Activated T-cell treated with anti-CD3 and anti-CD28 coated beads, Interleukin-2, amount 50 U/mL, for 48 hours (primary cell): ENCODE measurements around the gene ZNF644.
A peak's percentile ranks its signal among the peaks of the same experiment; 100 is the strongest.
"Not testable (repeated sequence)": the region's sequence is repeated elsewhere in the genome, so short reads cannot be mapped to it uniquely, and the experiment has no call there.

ENCODE experiments used
- DNase-seq, 2 experiments: peaks; one replicate each; pipeline ENCODE4 v3.0.0-alpha.2; 2020

Gene ZNF644

DNA sequence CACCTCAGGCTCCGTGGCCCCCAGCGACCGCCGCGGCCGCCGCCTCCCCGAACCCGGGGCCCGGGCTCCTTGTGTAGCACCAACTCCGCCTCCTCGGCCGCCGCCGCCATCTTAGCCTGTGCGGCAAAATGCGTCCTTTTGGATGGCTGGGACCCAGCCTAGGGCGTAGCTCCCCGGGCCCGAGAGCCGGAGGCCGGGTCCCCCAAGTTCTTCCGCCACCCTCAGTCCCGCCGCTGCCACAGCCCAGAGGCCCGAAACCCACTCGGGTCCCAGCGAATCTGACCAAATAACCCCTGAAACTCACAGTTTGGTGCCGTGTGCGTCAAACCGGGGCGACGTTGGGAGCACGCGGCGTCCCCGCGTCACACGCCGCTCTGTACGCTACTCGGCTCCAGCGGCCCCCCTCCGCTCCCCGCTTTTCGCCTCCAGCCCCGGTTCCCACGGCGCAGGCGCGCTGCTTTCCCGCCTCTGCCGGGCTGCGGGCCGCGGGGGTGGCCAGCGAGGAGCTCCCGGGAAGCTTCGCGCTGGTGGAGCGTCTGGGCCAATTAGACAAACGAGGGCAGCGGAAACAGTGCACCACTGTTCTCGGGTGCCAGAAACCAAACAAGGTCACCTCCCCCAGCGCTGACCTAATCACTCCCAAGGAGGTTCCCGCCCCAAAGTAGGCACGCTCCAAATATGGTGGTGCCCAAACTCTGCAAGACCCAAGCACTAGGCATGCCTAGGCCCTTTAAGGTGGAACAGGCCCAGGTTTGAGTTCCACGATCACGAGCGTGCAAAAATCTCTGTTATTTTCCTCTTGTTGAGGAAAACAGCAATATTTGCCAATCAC, at the start of gene ZNF644:
TSS of gene ZNF644 (minus strand) at position 350 of the 832 bp plus-strand sequence. CDS start 39,682 bp downstream, outside the sequence.
- peak; percentile 92 to 94 for DNase-seq

GRCh38 chr1:91070298-91070697, 48.5 kb upstream of the ZNF644 start:
- no peak for DNase-seq

- DNase-seq = no peak
These were observed 44.7 kb upstream of the ZNF644 start for GRCh38 chr1:91066538-91066937.

DNA sequence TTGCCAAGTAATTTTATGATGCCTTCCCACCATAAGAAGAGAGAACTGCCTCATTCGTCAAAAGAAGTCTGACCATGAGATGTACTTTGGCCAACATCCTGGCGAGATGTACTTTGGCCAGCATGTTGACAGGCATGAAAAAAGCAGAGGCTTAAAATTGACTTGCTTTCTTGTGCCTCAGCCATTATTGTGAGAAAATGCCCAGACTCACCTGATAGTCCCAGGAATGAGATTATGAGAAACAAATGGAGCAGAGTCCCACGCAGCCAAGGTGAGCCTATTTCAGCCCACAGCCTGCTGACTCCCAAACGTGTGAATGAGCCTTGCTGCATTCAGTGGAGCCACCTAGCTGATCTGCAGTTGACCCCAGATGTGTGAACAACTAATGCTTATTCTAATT, 43.5 kb upstream of the ZNF644 start:
- DNase-seq = no peak

GRCh38 chr1:91063403-91063802, 41.6 kb upstream of the ZNF644 start:
- DNase-seq = not testable (repeated sequence)

DNA sequence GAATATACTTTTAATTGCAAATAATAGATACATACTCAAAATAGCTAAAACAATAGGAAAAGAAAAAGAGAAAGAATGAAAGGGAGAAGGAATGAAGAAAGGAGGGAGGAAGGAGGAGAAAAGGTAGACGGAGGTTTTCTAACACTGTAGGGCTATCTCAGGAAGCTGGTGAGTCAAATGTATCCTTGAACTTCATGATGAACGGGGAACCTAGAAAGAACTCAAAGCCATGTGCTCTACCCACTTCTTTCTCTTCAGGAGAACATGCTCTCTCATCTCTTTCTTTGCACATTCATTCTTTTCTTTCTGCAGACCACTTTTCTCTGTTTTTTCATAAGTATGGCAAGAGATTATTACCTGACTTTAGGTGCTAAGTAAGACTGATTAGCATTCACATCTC, 37.3 kb upstream of the ZNF644 start:
- no peak for DNase-seq

- DNase-seq = no peak
These were observed 35.9 kb upstream of the ZNF644 start for GRCh38 chr1:91057784-91058183.

DNA sequence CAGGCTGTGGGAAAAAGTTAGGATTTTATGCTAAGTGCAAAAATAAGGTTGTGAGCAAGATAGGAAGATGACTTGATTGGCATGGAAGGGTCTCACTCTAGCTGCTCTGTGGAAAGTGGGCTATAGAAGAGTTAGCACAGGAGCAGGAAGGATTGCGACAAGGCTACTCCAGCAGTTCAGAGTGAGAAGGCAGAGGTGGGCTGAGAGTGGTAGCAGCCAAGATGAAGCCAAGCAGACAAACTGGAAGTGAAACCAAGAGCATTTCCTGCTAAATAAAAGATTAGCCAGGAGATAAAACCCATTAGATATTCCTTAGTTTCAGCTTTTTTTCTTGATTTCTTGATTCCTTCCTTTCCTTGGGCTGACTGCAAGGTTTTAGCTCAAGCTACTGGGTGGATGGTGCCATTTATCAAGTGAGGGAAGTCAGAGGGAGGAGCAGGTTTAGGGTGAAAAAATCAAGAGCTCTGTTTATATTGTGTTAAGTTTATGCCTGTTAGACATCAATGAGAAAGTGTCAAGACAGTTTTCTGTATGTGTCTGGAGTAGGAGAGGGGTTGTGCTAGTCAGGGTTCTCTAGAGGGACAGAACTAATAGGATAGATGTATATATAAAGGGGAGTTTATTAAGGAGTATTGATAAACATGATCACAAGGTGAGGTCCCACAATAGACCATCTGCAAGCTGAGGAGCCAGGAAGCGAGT, 33.1 kb upstream of the ZNF644 start:
- DNase-seq = no peak

- no peak for DNase-seq
These were observed 31.8 kb upstream of the ZNF644 start for GRCh38 chr1:91053630-91054029.

DNA sequence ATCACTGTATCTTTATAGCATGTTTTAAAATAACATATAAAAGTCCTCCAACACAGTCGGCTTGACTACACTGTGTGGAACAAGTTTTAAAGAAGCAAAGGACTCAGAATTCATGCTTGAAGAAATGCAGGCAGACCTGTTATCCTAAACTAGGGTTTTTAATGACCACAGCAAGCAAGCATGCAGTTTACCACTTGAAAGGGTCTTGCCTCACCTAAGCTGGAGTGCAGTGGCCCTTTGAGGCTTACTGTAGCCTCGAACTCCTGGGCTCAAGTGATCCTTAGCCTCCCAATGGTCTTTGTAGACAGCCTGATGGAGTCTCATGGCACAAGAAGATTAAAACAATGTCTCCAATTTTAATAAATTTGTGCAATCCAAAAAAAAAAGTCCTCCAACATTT, 27.7 kb upstream of the ZNF644 start:
- DNase-seq = not testable (repeated sequence)

DNA sequence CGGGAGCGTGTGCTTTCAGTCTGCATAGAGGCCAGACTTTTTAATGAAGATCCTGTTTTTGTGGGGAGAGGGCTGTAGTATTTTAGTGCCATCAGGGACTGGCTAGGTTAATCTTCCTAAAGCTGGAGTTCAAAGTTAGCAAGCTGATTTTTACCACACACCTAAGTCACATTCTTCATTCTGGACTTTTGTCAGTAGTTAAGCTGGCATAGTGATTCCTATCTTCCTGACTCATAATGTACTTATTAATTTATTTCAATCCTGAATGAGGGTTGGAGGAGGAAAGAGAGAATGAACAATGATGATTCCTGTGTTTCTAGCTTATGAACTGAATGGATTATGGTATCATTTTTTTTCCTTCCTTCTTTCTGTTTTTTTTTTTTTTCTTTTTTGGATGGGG, 24.9 kb upstream of the ZNF644 start:
- DNase-seq = no peak

DNA sequence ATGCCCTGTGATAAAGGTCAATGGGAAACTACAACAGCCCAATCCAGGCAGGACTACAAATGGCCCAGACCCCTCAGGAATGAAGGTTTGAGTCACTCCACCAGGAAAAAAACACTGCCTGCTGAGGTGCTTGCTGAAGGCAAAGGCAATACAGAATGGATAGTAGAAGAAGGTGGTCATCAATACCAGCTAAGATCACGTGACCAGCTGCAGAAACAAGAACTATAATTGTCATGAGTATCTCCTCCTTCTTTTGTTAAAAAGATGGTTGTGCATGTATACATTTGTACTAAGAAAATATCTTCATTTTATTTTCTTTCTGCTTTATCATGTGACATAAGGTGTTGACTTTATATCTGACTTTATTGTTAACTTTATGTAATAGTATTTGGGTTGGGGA, 23.4 kb upstream of the ZNF644 start:
- no peak for DNase-seq

GRCh38 chr1:91044776-91045175, 22.9 kb upstream of the ZNF644 start:
- not testable (repeated sequence) for DNase-seq

DNA sequence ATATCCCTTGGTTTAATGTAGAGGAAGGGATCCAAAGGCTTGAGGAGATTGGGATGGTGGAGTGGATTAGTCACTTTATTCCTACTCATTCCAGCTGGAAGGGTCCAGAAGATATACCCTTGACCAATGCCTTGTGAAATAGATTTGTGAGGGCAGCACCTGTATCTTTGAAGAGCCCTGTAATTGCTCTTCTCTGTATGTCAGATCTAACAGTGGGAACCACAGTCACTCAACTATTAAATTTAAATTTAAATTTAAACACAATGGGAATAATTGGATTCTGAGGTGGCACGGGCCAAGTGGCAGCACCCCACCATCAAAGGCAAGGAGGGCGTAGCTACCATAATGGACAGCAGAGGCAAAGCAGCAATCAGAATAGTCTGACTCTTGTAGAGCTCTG, 20.5 kb upstream of the ZNF644 start:
- not testable (repeated sequence) for DNase-seq

- no peak for DNase-seq
These were observed 16.7 kb upstream of the ZNF644 start for GRCh38 chr1:91038582-91038981.

DNA sequence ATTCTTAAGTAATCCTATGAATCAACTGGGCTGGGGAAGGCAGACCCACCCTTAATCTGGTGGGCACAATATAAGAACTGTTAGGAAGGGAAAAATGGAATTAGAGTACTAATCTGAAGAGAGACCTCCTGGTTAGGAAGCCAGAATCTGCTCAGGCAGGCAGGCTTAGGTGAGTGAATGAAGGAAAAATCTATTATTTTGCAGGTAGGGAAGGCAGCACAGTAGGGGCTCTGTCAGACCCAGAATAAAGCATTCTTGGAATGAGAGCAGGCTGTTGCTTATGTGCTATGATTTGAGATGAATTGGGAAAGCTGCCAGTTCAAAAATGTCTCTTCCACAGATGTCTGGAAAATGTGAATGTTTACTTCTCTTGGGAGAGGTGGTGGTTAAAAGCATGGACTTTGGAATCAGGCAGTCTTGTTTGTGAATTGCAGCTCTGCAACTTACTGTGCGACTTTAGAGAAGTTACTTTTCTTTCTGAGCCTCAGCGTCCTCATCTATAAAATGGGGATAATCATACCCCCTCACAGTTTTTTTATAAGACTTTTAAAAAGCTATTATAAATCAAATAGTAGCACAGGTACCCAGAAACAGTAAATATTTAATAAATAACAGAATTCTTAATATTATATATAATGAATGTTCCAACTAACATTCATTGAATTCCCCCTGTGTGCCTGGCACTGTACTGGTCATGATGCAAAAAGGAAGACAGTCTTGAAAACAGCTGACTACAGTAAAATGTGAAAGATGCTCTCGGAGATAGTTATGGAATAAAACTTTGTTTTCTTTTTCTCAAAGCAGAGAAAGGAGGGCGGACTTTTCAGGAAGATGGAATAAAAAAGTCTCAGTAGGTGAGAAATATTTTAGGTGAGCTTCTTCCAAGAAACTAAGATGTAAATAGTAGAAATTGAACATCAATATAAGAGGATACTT, 15.3 kb upstream of the ZNF644 start:
- DNase-seq = no peak

DNA sequence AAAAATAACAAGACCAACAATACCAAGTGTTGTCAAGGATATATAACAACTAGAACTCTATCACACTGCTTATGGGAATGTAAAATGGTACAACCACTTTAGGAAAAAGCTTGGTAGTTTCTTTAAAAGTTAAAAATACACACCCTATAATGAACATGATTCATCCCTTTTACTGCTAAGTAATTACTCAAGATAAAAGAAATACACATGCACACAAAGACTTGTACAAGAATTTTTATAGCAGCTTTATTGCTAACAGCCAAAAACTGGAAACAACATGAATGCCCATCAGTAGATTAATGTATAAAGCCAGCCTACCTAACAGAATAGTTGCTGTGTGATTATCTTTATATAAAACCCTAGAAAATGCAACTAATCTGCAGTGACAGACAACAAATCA, 10.5 kb upstream of the ZNF644 start:
- DNase-seq = no peak

DNA sequence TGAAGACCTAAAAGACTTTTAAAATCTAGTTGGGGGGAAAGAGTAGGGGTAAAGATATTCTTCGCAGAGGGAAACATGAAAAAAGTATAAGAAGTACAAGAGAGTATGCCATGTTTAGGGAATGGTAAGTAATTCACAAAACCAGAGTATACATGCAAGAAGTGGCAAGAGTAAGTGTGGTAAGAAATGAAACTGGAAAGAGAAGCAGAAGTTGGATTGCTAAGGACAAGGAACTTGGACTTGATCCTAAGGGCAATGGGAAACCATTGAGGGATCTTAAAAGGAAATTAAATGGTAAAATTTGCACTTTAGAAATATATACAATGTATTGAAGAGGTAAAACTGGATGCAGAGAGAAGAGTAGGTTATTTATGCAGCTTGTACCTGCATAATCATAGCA, 9.2 kb upstream of the ZNF644 start:
- DNase-seq = no peak

GRCh38 chr1:91026777-91027176, 4.9 kb upstream of the ZNF644 start:
- no peak for DNase-seq

DNA sequence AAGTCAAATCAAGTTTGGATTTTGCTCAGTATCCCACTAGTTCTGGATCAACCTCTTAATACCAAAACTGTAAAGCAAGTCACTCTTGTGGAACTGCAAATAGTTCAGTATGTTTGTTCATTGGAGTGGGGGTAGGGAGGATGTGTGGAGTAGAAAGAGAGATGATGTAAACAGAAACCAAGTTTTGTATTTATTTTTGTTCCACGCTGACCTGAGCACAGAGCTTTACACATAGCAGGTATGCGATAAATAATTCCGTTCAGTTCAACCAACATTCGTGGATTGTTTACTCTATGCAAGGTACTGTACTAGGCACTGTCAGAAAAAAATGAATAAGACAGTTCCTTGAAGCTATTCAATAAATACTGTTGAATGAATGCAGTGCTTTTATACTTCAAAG, 4.5 kb upstream of the ZNF644 start:
- no peak for DNase-seq

GRCh38 chr1:91024481-91025119, 2.8 kb upstream of the ZNF644 start:
- DNase-seq = no peak

- DNase-seq = no peak
These were observed 689 bp upstream of the ZNF644 start for GRCh38 chr1:91022518-91022929.
